H1 (cell line): Measurements from ENCODE around the gene GABRG3. TPM values are rescaled to one million over a fixed set of nuclear protein-coding genes. Genes with fewer than 3 reads are reported as not detected.

Source experiments
- CTCF ChIA-PET: fragments of 300-600 bp; sonication (Branson Sonifier 250); formaldehyde crosslinking; loops from one replicate; lab custom pipeline; 2021; ENCODE audit not compliant: partially characterized antibody; lab: Charles Lee
- POLR2A ChIA-PET: fragments of 300-600 bp; sonication (Branson Sonifier 250); formaldehyde crosslinking; loops from one replicate; lab custom pipeline; 2021; ENCODE audit warnings: inconsistent platforms; ENCODE audit not compliant: partially characterized antibody; lab: Charles Lee
- DNase-seq, 2 experiments: peaks; one replicate each; pipeline versions ENCODE4 v3.0.0 to v3.0.0-alpha.2; 2010 to 2022; ENCODE audit warnings: low spot score in 2 of 2, low read depth in 1 of 2, mixed read lengths in 1 of 2
- FAIRE-seq: peaks from 2 replicates; lab custom pipeline; 2011; peaks lifted over from hg19 to GRCh38; lab: Jason Lieb, UNC
- H2AFZ ChIP-seq: 2 replicates; pipeline ENCODE4 v1.8.1; 2012; ENCODE audit warnings: low read length, inconsistent platforms
- H2AK5ac ChIP-seq: 2 replicates; pipeline ENCODE4 v1.6.1; 2013; ENCODE audit warnings: low read depth, low read length
- H2BK120ac ChIP-seq: replicated peaks from 2 replicates; pipeline ENCODE3; 2013; ENCODE audit warnings: low read depth, low read length, inconsistent platforms
- H2BK12ac ChIP-seq: 2 replicates; pipeline ENCODE4 v1.6.1; 2013; ENCODE audit warnings: low read depth, low read length
- H2BK15ac ChIP-seq: 2 replicates; pipeline ENCODE4 v1.6.1; 2013; ENCODE audit warnings: low read length
- H2BK20ac ChIP-seq: 2 replicates; pipeline ENCODE4 v1.6.1; 2013; ENCODE audit warnings: low read length
- H2BK5ac ChIP-seq: 2 replicates; pipeline ENCODE4 v1.6.1; 2013; ENCODE audit warnings: low read depth, low read length
- H3K14ac ChIP-seq: 2 replicates; pipeline ENCODE4 v1.6.1; 2013; ENCODE audit warnings: inconsistent platforms; ENCODE audit not compliant: insufficient read length
- H3K18ac ChIP-seq: 2 replicates; pipeline ENCODE4 v1.6.1; 2013; ENCODE audit warnings: low read length; ENCODE audit errors: extremely low read depth
- H3K23ac ChIP-seq: 2 replicates; pipeline ENCODE4 v1.6.1; 2013; ENCODE audit warnings: inconsistent platforms; ENCODE audit not compliant: insufficient read length
- H3K23me2 ChIP-seq: 2 replicates; pipeline ENCODE4 v1.6.1; 2013; ENCODE audit warnings: low read depth, low read length
- H3K27ac ChIP-seq: 2 replicates; pipeline ENCODE4 v1.6.1; 2011; ENCODE audit warnings: low read depth, low read length, inconsistent platforms
- H3K27me3 ChIP-seq, 4 experiments: replicated peaks in 1 of 4; 1 replicate in 1 of 4; 2 replicates in 3 of 4; pipeline versions ENCODE4 v1.6.1 to v1.8.1; 2011 to 2013; ENCODE audit warnings: low read length in 3 of 4, mild to moderate bottlenecking in 3 of 4, inconsistent platforms in 2 of 4, mixed read lengths in 2 of 4, moderate library complexity in 1 of 4; ENCODE audit not compliant: control insufficient read depth in 3 of 4, insufficient read depth in 3 of 4; ENCODE audit errors: extremely low read depth in 1 of 4
- H3K36me3 ChIP-seq, 4 experiments: 2 replicates each; pipeline versions ENCODE4 v1.6.1 to v1.8.1; 2011 to 2013; ENCODE audit warnings: mild to moderate bottlenecking in 4 of 4, low read length in 3 of 4, moderate library complexity in 2 of 4, control low read depth in 1 of 4, inconsistent platforms in 1 of 4; ENCODE audit not compliant: insufficient read depth in 4 of 4, control insufficient read depth in 2 of 4
- H3K4ac ChIP-seq: replicated peaks from 2 replicates; pipeline ENCODE3; 2013; ENCODE audit warnings: low read length, low read depth, mixed read lengths, inconsistent platforms; ENCODE audit not compliant: insufficient read length
- H3K4me1 ChIP-seq, 4 experiments: replicated peaks in 1 of 4; 1 replicate in 1 of 4; 2 replicates in 3 of 4; pipeline versions ENCODE4 v1.6.1 to v1.8.1; 2011 to 2013; ENCODE audit warnings: low read length in 3 of 4, inconsistent platforms in 2 of 4, mixed read lengths in 1 of 4; ENCODE audit not compliant: insufficient read depth in 4 of 4, control insufficient read depth in 3 of 4
- H3K4me2 ChIP-seq, 2 experiments: 2 replicates each; pipeline versions ENCODE4 v1.6.1 to v1.8.1; 2011 to 2013; ENCODE audit warnings: low read depth in 2 of 2, low read length in 2 of 2, control low read depth in 1 of 2, inconsistent platforms in 1 of 2, mild to moderate bottlenecking in 1 of 2; ENCODE audit not compliant: insufficient read depth in 1 of 2
- H3K4me3 ChIP-seq, 4 experiments: fragments of 200-600, 300-600 bp in 1 of 4; sonication (generic), shearing (Covaris generic), sonication (Bioruptor Twin) in 1 of 4; 2 replicates each; pipeline versions ENCODE4 v1.5.1 to v1.8.1; 2011 to 2016; ENCODE audit warnings: low read length in 4 of 4, low read depth in 3 of 4, control low read depth in 2 of 4, inconsistent platforms in 2 of 4, mild to moderate bottlenecking in 2 of 4, mixed read lengths in 1 of 4, moderate library complexity in 1 of 4; ENCODE audit not compliant: insufficient read depth in 2 of 4; ENCODE audit errors: extremely low read depth in 1 of 4
- H3K56ac ChIP-seq: replicated peaks from 2 replicates; pipeline ENCODE3; 2013; ENCODE audit warnings: low read depth, mild to moderate bottlenecking, mixed read lengths, low read length, inconsistent platforms; ENCODE audit not compliant: insufficient read length
- H3K79me1 ChIP-seq: 2 replicates; pipeline ENCODE4 v1.6.1; 2013; ENCODE audit warnings: low read depth, low read length, control low read depth
- H3K79me2 ChIP-seq, 2 experiments: 2 replicates each; pipeline versions ENCODE4 v1.6.1 to v1.8.1; 2012 to 2013; ENCODE audit warnings: low read length in 2 of 2, mild to moderate bottlenecking in 2 of 2, inconsistent platforms in 1 of 2; ENCODE audit not compliant: insufficient read depth in 2 of 2, control insufficient read depth in 1 of 2
- H3K9ac ChIP-seq, 4 experiments: replicated peaks in 1 of 4; 1 replicate in 1 of 4; 2 replicates in 3 of 4; pipeline versions ENCODE4 v1.6.1 to v1.8.1; 2011 to 2013; ENCODE audit warnings: low read depth in 3 of 4, low read length in 3 of 4, control low read depth in 2 of 4, mild to moderate bottlenecking in 2 of 4, moderate library complexity in 2 of 4, inconsistent platforms in 1 of 4; ENCODE audit errors: extremely low read depth in 1 of 4
- H3K9me3 ChIP-seq, 2 experiments: 2 replicates each; pipeline versions ENCODE4 v1.6.1 to v1.8.1; 2012 to 2013; ENCODE audit warnings: mild to moderate bottlenecking in 2 of 2, moderate library complexity in 2 of 2, control low read depth in 1 of 2, inconsistent platforms in 1 of 2, low read depth in 1 of 2, low read length in 1 of 2, mixed read lengths in 1 of 2; ENCODE audit not compliant: insufficient read depth in 2 of 2
- H4K20me1 ChIP-seq, 2 experiments: replicated peaks in 1 of 2; 2 replicates each; pipeline versions ENCODE3 to v1.8.1; 2011 to 2013; ENCODE audit warnings: inconsistent platforms in 2 of 2, low read length in 2 of 2, mild to moderate bottlenecking in 1 of 2; ENCODE audit not compliant: insufficient read depth in 2 of 2, control insufficient read depth in 1 of 2
- H4K5ac ChIP-seq: 2 replicates; pipeline ENCODE4 v1.6.1; 2013; ENCODE audit warnings: low read length, low read depth, mixed read lengths, inconsistent platforms; ENCODE audit not compliant: insufficient read length
- H4K8ac ChIP-seq: 2 replicates; pipeline ENCODE4 v1.8.0; 2013; ENCODE audit warnings: mild to moderate bottlenecking, moderate library complexity, low read length, inconsistent platforms; ENCODE audit not compliant: insufficient read depth; ENCODE audit errors: extremely low read depth
- H4K91ac ChIP-seq: replicated peaks from 2 replicates; pipeline ENCODE3; 2013; ENCODE audit warnings: low read length, mixed read lengths, inconsistent platforms; ENCODE audit not compliant: insufficient read length
- CBX5 ChIP-seq: fragments of 300-800, 300-1000 bp; sonication (generic); IDR thresholded peaks from 2 replicates; pipeline ENCODE4 v1.7.1; 2016; ENCODE audit warnings: antibody characterized with exemption, low read length, low read depth
- CHD1 ChIP-seq: IDR thresholded peaks from 2 replicates; pipeline ENCODE4 v1.6.1; 2012; ENCODE audit warnings: low read depth, low read length, improper control_type of control experiment
- E2F6 ChIP-seq: IDR thresholded peaks from 2 replicates; pipeline ENCODE4 v1.6.1; 2012; ENCODE audit warnings: inconsistent platforms
- EGR1 ChIP-seq: IDR thresholded peaks from 2 replicates; pipeline ENCODE4 v1.6.1; 2011; ENCODE audit warnings: low read depth, low read length, borderline replicate concordance
- GABPA ChIP-seq: IDR thresholded peaks from 2 replicates; pipeline ENCODE4 v1.6.1; 2011; ENCODE audit warnings: mild to moderate bottlenecking, low read length, moderate library complexity, borderline replicate concordance; ENCODE audit not compliant: insufficient read depth
- RXRA ChIP-seq: IDR thresholded peaks from 2 replicates; pipeline ENCODE4 v1.6.1; 2011; ENCODE audit warnings: low read depth, mild to moderate bottlenecking, low read length, moderate library complexity; ENCODE audit not compliant: insufficient read depth
- SP1 ChIP-seq: IDR thresholded peaks from 2 replicates; pipeline ENCODE4 v1.6.1; 2011; ENCODE audit warnings: low read depth, low read length
- TAF1 ChIP-seq: IDR thresholded peaks from 2 replicates; pipeline ENCODE4 v1.6.1; 2011; ENCODE audit warnings: mild to moderate bottlenecking, low read depth, low read length
- TAF7 ChIP-seq: optimal IDR thresholded peaks from 2 replicates; pipeline ENCODE3; 2011; ENCODE audit warnings: low read depth, mild to moderate bottlenecking, inconsistent platforms, low read length, moderate library complexity, borderline replicate concordance
- YY1 ChIP-seq: IDR thresholded peaks from 2 replicates; pipeline ENCODE4 v1.6.1; 2011; ENCODE audit warnings: low read depth, mild to moderate bottlenecking, low read length
- ZNF274 ChIP-seq: IDR thresholded peaks from 2 replicates; pipeline ENCODE4 v1.7.0; 2012; ENCODE audit warnings: low read length, borderline replicate concordance; ENCODE audit errors: extremely low read depth
- WGBS, 2 experiments: shearing (Covaris generic) in 1 of 2; methylation state at CpG; one replicate each; pipeline versions ENCODE4 v1.1.6 to v1.1.7; 2013 to 2015; ENCODE audit warnings: low lambda C conversion rate in 2 of 2, mixed read lengths in 2 of 2, inconsistent platforms in 1 of 2, low coverage in 1 of 2, missing lambda C conversion rate in 1 of 2; ENCODE audit not compliant: insufficient replicate concordance in 2 of 2, insufficient coverage in 1 of 2, insufficient read length in 1 of 2; ENCODE audit errors: extremely low coverage in 1 of 2, missing lambda C conversion rate in 1 of 2; 5-methylcytosine and 5-hydroxymethylcytosine counted together
- polyA plus RNA-seq, 7 experiments: library from polyadenylated mRNA; depleted of rRNA in 3 of 7; stranded (reverse) in 5 of 7; unstranded in 2 of 7; fragments of >200 nt in 5 of 7; fragments of 200-250 nt in 2 of 7; gene quantifications; 1 replicate in 5 of 7; 2 replicates in 1 of 7; 4 replicates in 1 of 7; pipeline versions ENCODE4 v1.2.1 to v1.2.3, GENCODE V29; 2011 to 2013; ENCODE audit warnings: missing spikeins in 2 of 7, mixed read lengths in 2 of 7
- total RNA-seq: library from RNA; stranded (reverse); fragmentation: NEBNext Ultra II Directional; extraction: Animal tissue kit (Norgen Biotek cat#: 25700); gene quantifications from 2 replicates; pipeline ENCODE4 v1.2.1, GENCODE V29; 2021

Gene GABRG3
- total and polyA plus RNA-seq, 2 of the 8 experiments (the other 6 are each of a cell fraction or from before 2014, with no cell fraction given) = 0.17 to 0.80 TPM

- ChIA-PET CTCF (interaction anchor here (0.7 to 3.3 kb wide), 22 partner anchors 9 to 488 kb away, joined by 3 to 39 read pairs (median 4); no protein-coding TSS in a partner anchor), POLR2A (no interaction called here)
- H3K23me2 ChIP-seq = no peaks in the 10 kb centered on the region
- no peak overlapping the region for H3K27ac ChIP-seq
- no peak for FAIRE-seq
- no peaks in the 10 kb centered on the region for H3K9me3 ChIP-seq
- H3K23ac ChIP-seq = no peak overlapping the region
- H3K18ac ChIP-seq = no peak overlapping the region
- H3K4me1 ChIP-seq = no peaks in the 10 kb centered on the region
- H3K9ac ChIP-seq = no peak overlapping the region
- H4K20me1 ChIP-seq = no peaks in the 10 kb centered on the region
- WGBS, 2 experiments = 89% methylated on average over 2 of the region's 2 CpGs; no CpG with 5 or more reads in 1 of the 2 experiments
- no peak overlapping the region for H2BK20ac ChIP-seq
- no peak overlapping the region for H3K4me3 ChIP-seq
- H2BK15ac ChIP-seq = no peak overlapping the region
- no peaks in the 10 kb centered on the region for H3K79me2 ChIP-seq
- TF ChIP-seq EGR1 (no peak), CHD1 (no peak), TAF7 (no peak), ZNF274 (no peak), YY1 (no peak), SP1 (no peak), TAF1 (no peak), GABPA (no peak), RXRA (no peak), CBX5 (no peak), E2F6 (no peak)
- H3K4ac ChIP-seq = no peak overlapping the region
- H2BK120ac ChIP-seq = no peak overlapping the region
- no peaks in the 10 kb centered on the region for H3K79me1 ChIP-seq
- H3K4me2 ChIP-seq = no peak overlapping the region
- no peak overlapping the region for H2BK12ac ChIP-seq
- H2AK5ac ChIP-seq = no peak overlapping the region
- no peak overlapping the region for H3K14ac ChIP-seq
- no peak overlapping the region for H4K5ac ChIP-seq
- H4K91ac ChIP-seq = no peak overlapping the region
- no peak for DNase-seq
- no peaks in the 10 kb centered on the region for H3K27me3 ChIP-seq
- no peak overlapping the region for H3K56ac ChIP-seq
- H2AFZ ChIP-seq = no peak overlapping the region
- H4K8ac ChIP-seq = no peak overlapping the region
- no peaks in the 10 kb centered on the region for H3K36me3 ChIP-seq
- no peak overlapping the region for H2BK5ac ChIP-seq
These were observed 88.0 kb downstream of the GABRG3 start for GRCh38 chr15:27058939-27059338.
